ENCODE measurements around the gene MYZAP.

- TF ChIP-seq CTCF (IDR thresholded peaks at IDR 0.05; ENCODE audit: insufficient read depth, low read length) (no peak), POLR2AphosphoS5 (IDR thresholded peaks at IDR 0.05; ENCODE audit: low read depth) (no peak), REST (IDR thresholded peaks at IDR 0.05; ENCODE audit: insufficient replicate concordance, low read depth) (no peak), GABPA (IDR thresholded peaks at IDR 0.05; ENCODE audit: low read depth) (no peak), SPI1 (IDR thresholded peaks at IDR 0.05; ENCODE audit: borderline replicate concordance, low read depth) (peak; percentile 53; the same call in 1 of the 2 replicates)
These were observed 26.4 kb upstream of the MYZAP start for GRCh38 chr15:57565311-57565710.

Measured in HL-60 (cell line).